Mesothelial cell of epicardium (in vitro differentiated cells): ENCODE measurements around the gene DACH1. TPM values are rescaled to one million over a fixed set of nuclear protein-coding genes. Genes with fewer than 3 reads are reported as not detected.

Experiments used
- DNase-seq, 2 experiments: peaks; one replicate each; pipeline ENCODE4 v3.0.0; 2021; ENCODE audit warnings: low spot score in 2 of 2; ENCODE audit not compliant: unreplicated experiment in 2 of 2
- H3K27ac Mint-ChIP-seq: 2 replicates; pipeline ENCODE4 v1.8.0; 2021; ENCODE audit warnings: mixed read lengths
- H3K27me3 Mint-ChIP-seq: 2 replicates; pipeline ENCODE4 v1.8.0; 2021; ENCODE audit warnings: low read depth, mixed read lengths
- H3K36me3 Mint-ChIP-seq: 2 replicates; pipeline ENCODE4 v1.8.0; 2021; ENCODE audit warnings: mixed read lengths
- H3K4me1 Mint-ChIP-seq: 2 replicates; pipeline ENCODE4 v1.8.0; 2021; ENCODE audit warnings: mixed read lengths
- H3K4me3 Mint-ChIP-seq: 2 replicates; pipeline ENCODE4 v1.8.0; 2021; ENCODE audit warnings: mild to moderate bottlenecking, moderate library complexity, mixed read lengths
- H3K9me3 Mint-ChIP-seq: 2 replicates; pipeline ENCODE4 v1.8.0; 2021; ENCODE audit warnings: mixed read lengths
- total RNA-seq: library from RNA; stranded (reverse); gene quantifications from 3 replicates; pipeline ENCODE4 v1.2.1, GENCODE V29; 2021
- TF ChIP-seq, protein P1 (sequence below): fragments of 200-600 bp; sonication (generic); IDR thresholded peaks from one replicate; pipeline ENCODE4 v1.5.0; 2021; ENCODE audit warnings: antibody characterized with exemption; ENCODE audit not compliant: unreplicated experiment

Gene DACH1
- total RNA-seq, 1 donor from 2014 or later: 69.0 TPM

DNA sequence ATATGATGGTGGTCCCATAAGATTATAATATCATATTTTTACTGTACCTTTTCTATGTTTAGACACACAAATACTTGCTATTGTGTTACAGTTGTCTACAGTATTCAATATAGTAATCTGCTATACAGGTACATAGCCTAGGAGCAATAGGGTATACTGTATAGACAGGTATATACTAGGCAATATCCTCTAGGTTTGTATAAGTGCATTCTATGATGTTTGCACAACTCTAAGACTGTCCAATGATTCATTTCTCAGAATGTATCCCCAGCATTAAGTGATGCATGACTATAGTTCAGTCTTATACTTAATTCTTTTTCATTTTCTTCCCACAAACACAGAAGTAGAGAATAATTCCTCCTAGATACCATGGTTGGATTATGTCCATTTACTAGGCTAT, 383.3 kb downstream of the DACH1 start:
- Mint-ChIP-seq H3K36me3 (peaks cover 39% of the 10 kb centered on the region), H3K27ac (no peak overlapping the region), H3K27me3 (no peaks in the 10 kb centered on the region), H3K9me3 (peaks cover 8% of the 10 kb centered on the region), H3K4me1 (no peaks in the 10 kb centered on the region), H3K4me3 (no peak overlapping the region)
- no peak for DNase-seq
- TF ChIP-seq, protein P1, sequence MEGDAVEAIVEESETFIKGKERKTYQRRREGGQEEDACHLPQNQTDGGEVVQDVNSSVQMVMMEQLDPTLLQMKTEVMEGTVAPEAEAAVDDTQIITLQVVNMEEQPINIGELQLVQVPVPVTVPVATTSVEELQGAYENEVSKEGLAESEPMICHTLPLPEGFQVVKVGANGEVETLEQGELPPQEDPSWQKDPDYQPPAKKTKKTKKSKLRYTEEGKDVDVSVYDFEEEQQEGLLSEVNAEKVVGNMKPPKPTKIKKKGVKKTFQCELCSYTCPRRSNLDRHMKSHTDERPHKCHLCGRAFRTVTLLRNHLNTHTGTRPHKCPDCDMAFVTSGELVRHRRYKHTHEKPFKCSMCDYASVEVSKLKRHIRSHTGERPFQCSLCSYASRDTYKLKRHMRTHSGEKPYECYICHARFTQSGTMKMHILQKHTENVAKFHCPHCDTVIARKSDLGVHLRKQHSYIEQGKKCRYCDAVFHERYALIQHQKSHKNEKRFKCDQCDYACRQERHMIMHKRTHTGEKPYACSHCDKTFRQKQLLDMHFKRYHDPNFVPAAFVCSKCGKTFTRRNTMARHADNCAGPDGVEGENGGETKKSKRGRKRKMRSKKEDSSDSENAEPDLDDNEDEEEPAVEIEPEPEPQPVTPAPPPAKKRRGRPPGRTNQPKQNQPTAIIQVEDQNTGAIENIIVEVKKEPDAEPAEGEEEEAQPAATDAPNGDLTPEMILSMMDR: no peak

DNA sequence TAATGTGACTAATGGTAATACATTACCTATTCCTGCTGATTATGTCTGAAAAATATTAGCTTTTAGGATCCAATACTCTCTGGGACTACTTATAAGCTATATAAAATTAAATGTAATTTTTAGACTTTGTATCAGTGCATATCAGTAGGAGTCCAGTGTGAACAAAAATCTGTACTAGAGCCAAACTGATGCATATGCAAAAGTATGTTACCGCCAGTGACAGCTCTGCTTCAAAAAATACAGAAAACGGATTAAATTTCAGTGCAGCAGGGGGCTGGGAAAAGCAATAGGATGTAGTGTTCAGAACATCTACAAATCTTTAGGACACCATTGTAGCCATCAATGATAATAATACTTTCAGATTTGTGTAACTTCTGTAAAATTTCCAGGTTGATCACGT, 385.5 kb downstream of the DACH1 start:
- DNase-seq: no peak
- no peaks in the 10 kb centered on the region for H3K4me1 Mint-ChIP-seq
- H3K4me3 Mint-ChIP-seq: no peak overlapping the region
- TF ChIP-seq, protein P1: no peak
- H3K9me3 Mint-ChIP-seq: peaks cover 13% of the 10 kb centered on the region
- H3K27me3 Mint-ChIP-seq: no peaks in the 10 kb centered on the region
- H3K36me3 Mint-ChIP-seq: peaks cover 45% of the 10 kb centered on the region
- H3K27ac Mint-ChIP-seq: no peak overlapping the region

DNA sequence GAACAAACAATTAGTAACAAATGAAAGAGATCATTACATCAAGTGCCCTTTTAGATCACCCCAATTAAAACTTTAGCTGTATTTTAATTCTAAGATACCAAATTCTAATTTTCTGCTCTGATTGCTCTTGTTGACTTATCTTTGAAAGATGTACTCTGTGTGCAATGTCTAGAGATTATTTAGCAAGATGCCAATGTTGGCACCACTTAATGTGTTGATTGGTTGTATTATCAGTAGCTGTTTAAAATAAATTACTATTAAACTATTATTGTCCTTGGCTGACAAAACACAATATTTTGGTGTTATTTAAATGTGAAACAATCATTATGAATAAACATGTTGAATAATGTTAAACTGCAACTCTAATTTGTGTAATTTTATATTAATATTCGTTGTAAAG, 386.0 kb downstream of the DACH1 start:
- Mint-ChIP-seq H3K27me3 (no peaks in the 10 kb centered on the region), H3K4me3 (no peak overlapping the region), H3K9me3 (peaks cover 13% of the 10 kb centered on the region), H3K4me1 (no peaks in the 10 kb centered on the region), H3K27ac (peak overlapping the region; percentile 44), H3K36me3 (peaks cover 45% of the 10 kb centered on the region)
- no peak for DNase-seq
- TF ChIP-seq, protein P1: no peak

DNA sequence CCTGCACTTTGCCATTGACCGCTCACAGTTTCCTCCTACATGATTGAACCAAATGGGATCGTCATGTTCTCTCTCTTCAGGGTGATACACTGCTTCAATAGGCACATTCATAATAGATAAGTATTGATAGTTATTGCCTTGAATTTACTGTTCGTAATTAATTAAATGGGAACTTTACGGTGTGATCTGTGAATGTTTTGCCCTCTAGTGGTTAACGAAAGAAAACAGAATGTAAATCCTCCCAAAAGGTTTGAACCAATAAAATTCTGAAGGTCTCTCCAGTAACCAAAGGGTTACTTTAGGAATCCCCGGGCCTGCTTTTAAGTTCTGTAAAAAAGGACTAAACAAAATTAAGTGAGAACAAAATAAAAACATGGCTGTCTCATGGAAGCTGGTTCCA, 389.3 kb downstream of the DACH1 start:
- no peak for DNase-seq
- H3K27ac Mint-ChIP-seq: no peak overlapping the region
- peaks cover 41% of the 10 kb centered on the region for H3K36me3 Mint-ChIP-seq
- TF ChIP-seq, protein P1: peak; percentile 59
- H3K9me3 Mint-ChIP-seq: peaks cover 13% of the 10 kb centered on the region
- H3K27me3 Mint-ChIP-seq: no peaks in the 10 kb centered on the region
- no peak overlapping the region for H3K4me3 Mint-ChIP-seq
- H3K4me1 Mint-ChIP-seq: peaks cover 21% of the 10 kb centered on the region

DNA sequence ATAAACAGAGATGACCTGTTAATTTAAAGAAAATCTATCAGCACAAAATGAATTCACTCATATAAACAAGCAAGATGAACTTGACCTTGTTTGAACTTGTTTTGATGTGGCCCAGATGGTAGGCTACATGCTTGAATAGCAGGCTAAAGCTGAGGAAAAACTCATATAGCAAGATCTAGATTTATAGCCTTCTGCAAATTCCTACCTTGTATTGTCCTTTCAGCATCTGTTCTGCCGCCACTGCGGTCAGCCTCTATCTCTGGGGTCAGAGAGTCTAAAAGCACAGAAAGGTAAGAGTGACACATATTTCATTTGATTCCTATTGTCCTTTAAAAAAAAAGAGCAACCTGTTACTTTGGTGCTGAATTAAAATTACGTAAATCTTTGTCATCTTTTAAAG, 392.1 kb downstream of the DACH1 start:
- Mint-ChIP-seq H3K9me3 (peaks cover 19% of the 10 kb centered on the region), H3K4me1 (peaks cover 21% of the 10 kb centered on the region), H3K27me3 (no peaks in the 10 kb centered on the region), H3K27ac (peak overlapping the region; percentile 85), H3K36me3 (peaks cover 45% of the 10 kb centered on the region), H3K4me3 (no peak overlapping the region)
- no peak for DNase-seq
- TF ChIP-seq, protein P1: no peak

DNA sequence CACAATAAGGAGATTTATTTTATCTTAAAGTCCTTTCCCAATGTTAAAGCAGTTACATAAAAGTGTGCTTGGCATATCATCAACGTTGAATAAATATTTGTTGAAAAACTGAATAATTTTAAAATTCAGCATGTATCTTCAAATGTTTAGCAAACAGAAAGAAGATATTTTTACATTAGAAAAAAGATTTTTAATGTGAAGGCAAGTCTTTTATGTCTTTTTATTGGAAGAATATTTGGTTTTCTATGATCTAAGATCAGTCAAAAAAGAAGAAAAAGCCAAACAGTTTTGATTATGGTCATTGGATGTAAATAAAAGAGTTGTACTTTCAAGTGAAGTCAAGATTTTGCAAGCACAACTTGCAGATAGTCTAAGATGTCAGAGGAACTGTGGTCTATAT, 397.4 kb downstream of the DACH1 start:
- H3K27me3 Mint-ChIP-seq: no peaks in the 10 kb centered on the region
- no peak overlapping the region for H3K27ac Mint-ChIP-seq
- TF ChIP-seq, protein P1: no peak
- no peak overlapping the region for H3K4me3 Mint-ChIP-seq
- peaks cover 32% of the 10 kb centered on the region for H3K36me3 Mint-ChIP-seq
- DNase-seq: no peak
- peaks cover 13% of the 10 kb centered on the region for H3K4me1 Mint-ChIP-seq
- peaks cover 6% of the 10 kb centered on the region for H3K9me3 Mint-ChIP-seq
